Thyroid gland (tissue), 4 donors: ENCODE data around the gene NOP16. TPM values are rescaled to one million over a fixed set of nuclear protein-coding genes. Genes with fewer than 3 reads are reported as not detected.

Source experiments
- DNase-seq, 2 donors: peaks; one replicate each; pipeline ENCODE4 v3.0.0-alpha.2; 2019
- H3K27ac ChIP-seq, 3 donors: fragments of 200-600 bp; sonication (generic); 1 replicate in 2 of 3; 2 replicates in 1 of 3; pipeline ENCODE4 v1.5.1; 2016 to 2019; ENCODE audit warnings: mild to moderate bottlenecking in 1 of 3, moderate library complexity in 1 of 3
- H3K27me3 ChIP-seq: fragments of 200-600 bp; sonication (generic); one replicate; pipeline ENCODE4 v1.5.1; 2019
- H3K36me3 ChIP-seq, 2 donors: fragments of 200-600 bp; sonication (generic); one replicate each; pipeline ENCODE4 v1.5.1; 2016 to 2019
- H3K4me1 ChIP-seq, 2 donors: fragments of 200-600 bp; sonication (generic); one replicate each; pipeline ENCODE4 v1.5.1; 2017 to 2019
- H3K4me3 ChIP-seq, 3 donors: fragments of 200-600 bp; sonication (generic); replicated peaks in 1 of 3; 1 replicate in 2 of 3; 2 replicates in 1 of 3; pipeline ENCODE4 v1.5.1; 2016; ENCODE audit warnings: mild to moderate bottlenecking in 1 of 3
- H3K9me3 ChIP-seq: fragments of 200-600 bp; sonication (generic); one replicate; pipeline ENCODE4 v1.5.1; 2017
- POLR2A ChIP-seq, 2 donors: fragments of 450-650 bp; IDR thresholded peaks; one replicate each; pipeline ENCODE4 v1.6.1; 2017; ENCODE audit warnings: antibody characterized with exemption in 2 of 2, mild to moderate bottlenecking in 2 of 2, moderate library complexity in 1 of 2
- WGBS, 2 donors: methylation state at CpG; one replicate each; pipeline ENCODE4 v1.1.5; 2017; 5-methylcytosine and 5-hydroxymethylcytosine counted together
- intact Hi-C: fragments of 100-400 bp; cut with DNase I; formaldehyde crosslinking; loops from one replicate; pipeline ENCODE4 v1.15.1; 2023
- total RNA-seq, 4 donors: library from RNA; depleted of rRNA; stranded (reverse); fragments of >200 nt; gene quantifications; one replicate each; pipeline ENCODE4 v1.2.3, GENCODE V29; 2016
- TF ChIP-seq, protein P1 (sequence below), 6 experiments: fragments of 200-600 bp in 3 of 6; fragments of 450-650 bp in 3 of 6; sonication (generic) in 3 of 6; IDR thresholded peaks; one replicate each; pipeline ENCODE4 v1.5.1; 2016 to 2019; ENCODE audit warnings: antibody characterized with exemption in 6 of 6, mild to moderate bottlenecking in 2 of 6, inconsistent platforms in 1 of 6, moderate library complexity in 1 of 6

Gene NOP16
- total RNA-seq, 4 donors from 2014 or later: 4.7 to 13.7 (median 8.2) TPM

GRCh38 chr5:176366232-176366894 is 22.0 kb downstream of the NOP16 start:
- intact Hi-C loops: no loop called here
- Histone ChIP-seq H3K27me3 (no peaks in the 10 kb centered on the region), H3K27ac (no peak overlapping the region), H3K4me3 (peak overlapping the region; percentile 47 to 67 (median 59)), H3K36me3 (peaks cover 0 to 2% of the 10 kb centered on the region in 2 donors), H3K4me1 (peaks cover 3 to 10% of the 10 kb centered on the region in 2 donors), H3K9me3 (no peaks in the 10 kb centered on the region)
- DNase-seq: no peak
- TF ChIP-seq, protein P1, sequence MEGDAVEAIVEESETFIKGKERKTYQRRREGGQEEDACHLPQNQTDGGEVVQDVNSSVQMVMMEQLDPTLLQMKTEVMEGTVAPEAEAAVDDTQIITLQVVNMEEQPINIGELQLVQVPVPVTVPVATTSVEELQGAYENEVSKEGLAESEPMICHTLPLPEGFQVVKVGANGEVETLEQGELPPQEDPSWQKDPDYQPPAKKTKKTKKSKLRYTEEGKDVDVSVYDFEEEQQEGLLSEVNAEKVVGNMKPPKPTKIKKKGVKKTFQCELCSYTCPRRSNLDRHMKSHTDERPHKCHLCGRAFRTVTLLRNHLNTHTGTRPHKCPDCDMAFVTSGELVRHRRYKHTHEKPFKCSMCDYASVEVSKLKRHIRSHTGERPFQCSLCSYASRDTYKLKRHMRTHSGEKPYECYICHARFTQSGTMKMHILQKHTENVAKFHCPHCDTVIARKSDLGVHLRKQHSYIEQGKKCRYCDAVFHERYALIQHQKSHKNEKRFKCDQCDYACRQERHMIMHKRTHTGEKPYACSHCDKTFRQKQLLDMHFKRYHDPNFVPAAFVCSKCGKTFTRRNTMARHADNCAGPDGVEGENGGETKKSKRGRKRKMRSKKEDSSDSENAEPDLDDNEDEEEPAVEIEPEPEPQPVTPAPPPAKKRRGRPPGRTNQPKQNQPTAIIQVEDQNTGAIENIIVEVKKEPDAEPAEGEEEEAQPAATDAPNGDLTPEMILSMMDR (IDR thresholded peaks at IDR 0.05): no peak
- TF ChIP-seq POLR2A (IDR thresholded peaks at IDR 0.05): no peak
- WGBS, 2 donors: 61 to 73% methylated on average over 24 to 31 of the region's 38 CpGs

GRCh38 chr5:176365351-176366231 is 22.8 kb downstream of the NOP16 start, which contains the start of gene ARL10:
TSS of gene ARL10 (plus strand) at chr5:176365487. CDS start at chr5:176365564, 77 bp downstream.
- WGBS, 2 donors: 0% methylated on average over 6 of the region's 108 CpGs; no CpG with 5 or more reads in 1 of the 2 donors
- Histone ChIP-seq H3K4me3 (peak within 1 kb of the TSS; percentile 47 to 67 (median 59)), H3K9me3 (no peaks in the 10 kb centered on the region), H3K27me3 (no peaks in the 10 kb centered on the region), H3K4me1 (peaks cover 7 to 13% of the 10 kb centered on the region in 2 donors), H3K27ac (peak within 1 kb of the TSS in 1 of 3 donors; percentile 17), H3K36me3 (peaks cover 0 to 2% of the 10 kb centered on the region in 2 donors)
- intact Hi-C loops: no loop called here
- peak; percentile 16 to 19 for DNase-seq
- TF ChIP-seq POLR2A (IDR thresholded peaks at IDR 0.05): peak in 1 of 2 donors; percentile 14
- TF ChIP-seq, protein P1 (IDR thresholded peaks at IDR 0.05): no peak

DNA sequence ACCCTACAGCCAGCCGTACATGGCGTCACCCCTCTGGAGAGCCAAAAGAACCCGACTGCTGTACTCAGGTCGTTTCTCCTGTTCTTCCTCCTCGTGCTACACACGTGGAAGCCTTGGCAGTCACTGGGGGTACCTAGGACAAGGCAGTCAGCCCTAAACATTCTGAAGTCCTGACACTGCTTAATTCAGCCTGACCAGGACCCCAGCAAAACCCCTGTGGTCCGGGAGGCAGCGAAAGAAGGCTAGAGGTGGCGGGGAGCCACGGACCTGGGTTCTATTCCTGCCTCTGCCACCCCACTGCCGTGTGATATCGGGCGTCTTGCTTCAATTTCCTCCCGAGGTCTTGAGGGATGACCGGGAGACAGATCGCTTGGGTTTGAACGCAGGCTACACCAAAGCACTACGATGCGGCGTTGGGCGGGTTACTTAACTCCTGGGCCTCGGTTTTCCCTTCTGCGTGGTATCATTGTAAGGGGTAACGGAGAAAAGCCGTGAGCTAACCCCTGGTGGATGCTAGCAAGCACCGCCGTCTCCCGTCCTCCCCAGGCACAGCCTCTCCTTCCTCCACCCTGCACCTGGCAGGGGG is 23.5 kb downstream of the NOP16 start:
- Histone ChIP-seq H3K36me3 (peaks cover 0 to 2% of the 10 kb centered on the region in 2 donors), H3K4me1 (peaks cover 14 to 19% of the 10 kb centered on the region in 2 donors), H3K4me3 (peak overlapping the region; percentile 47 to 67 (median 59)), H3K9me3 (no peaks in the 10 kb centered on the region), H3K27ac (peak overlapping the region in 1 of 3 donors; percentile 17), H3K27me3 (no peaks in the 10 kb centered on the region)
- WGBS, 2 donors: 28 to 48% methylated on average over 17 to 18 of the region's 28 CpGs
- intact Hi-C loops: no loop called here
- no peak for TF ChIP-seq POLR2A (IDR thresholded peaks at IDR 0.05)
- TF ChIP-seq, protein P1 (IDR thresholded peaks at IDR 0.05): no peak
- DNase-seq: peak in 1 of 2 donors; percentile 5

- peaks cover 0 to 3% of the 10 kb centered on the region in 2 donors for H3K36me3 ChIP-seq
- DNase-seq: no peak
- TF ChIP-seq, protein P1 (IDR thresholded peaks at IDR 0.05): no peak
- TF ChIP-seq POLR2A (IDR thresholded peaks at IDR 0.05): no peak
- 75 to 77% methylated on average over 8 of the region's 8 CpGs for WGBS, 2 donors
- no peak overlapping the region for H3K27ac ChIP-seq
- peaks cover 14 to 23% of the 10 kb centered on the region in 2 donors for H3K4me1 ChIP-seq
- H3K9me3 ChIP-seq: no peaks in the 10 kb centered on the region
- intact Hi-C loops: no loop called here
- no peaks in the 10 kb centered on the region for H3K27me3 ChIP-seq
- peak overlapping the region in 1 of 3 donors; percentile 97 for H3K4me3 ChIP-seq
These were observed 26.2 kb downstream of the NOP16 start for GRCh38 chr5:176362233-176362490.
